ENCODE results near the gene GRM2. TPM values are rescaled to one million over a fixed set of nuclear protein-coding genes. Genes with fewer than 3 reads are reported as not detected.

GRM2 gene
- total RNA-seq, result 1 to 10 TPM in 1 of 6 donors, under 1 TPM in 4, not detected in 1; 0.10 to 1.0 (median 0.30) TPM

GRCh38 chr3:51706788-51707731 is at the start of gene GRM2:
Gene GRM2, plus strand, starts transcription at chr3:51707068. Its CDS starts 1,916 bp downstream, at chr3:51708984.
- TF ChIP-seq POLR2AphosphoS5 (IDR thresholded peaks at IDR 0.05) (no peak), CTCF (IDR thresholded peaks at IDR 0.05) (no peak), EP300 (IDR thresholded peaks at IDR 0.05) (no peak), POLR2A (IDR thresholded peaks at IDR 0.05) (no peak)
- ATAC-seq (ENCODE audit: low FRiP score in 2 of 2), result peak; percentile 70 to 88
- H3K4me1 ChIP-seq, result peaks cover 0 to 13% (median 6%) of the 10 kb centered on the region in 4 donors
- WGBS, 2 donors, result 16 to 32% methylated on average over 27 to 30 of the region's 69 CpGs
- DNase-seq, result peak; percentile 73 to 90
- H3K27me3 ChIP-seq, result no peaks in the 10 kb centered on the region
- H3K36me3 ChIP-seq, result peaks cover 0 to 34% (median 23%) of the 10 kb centered on the region in 4 donors
- H3K9me3 ChIP-seq, result no peaks in the 10 kb centered on the region
- H3K4me3 ChIP-seq, result peak within 1 kb of the TSS in 3 of 4 donors; percentile 21 to 39 (median 33)
- no peak within 1 kb of the TSS for H3K27ac ChIP-seq

- no peak for DNase-seq
Measured at GRCh38 chr3:51657234-51657633, 49.6 kb upstream of the GRM2 start.

DNA sequence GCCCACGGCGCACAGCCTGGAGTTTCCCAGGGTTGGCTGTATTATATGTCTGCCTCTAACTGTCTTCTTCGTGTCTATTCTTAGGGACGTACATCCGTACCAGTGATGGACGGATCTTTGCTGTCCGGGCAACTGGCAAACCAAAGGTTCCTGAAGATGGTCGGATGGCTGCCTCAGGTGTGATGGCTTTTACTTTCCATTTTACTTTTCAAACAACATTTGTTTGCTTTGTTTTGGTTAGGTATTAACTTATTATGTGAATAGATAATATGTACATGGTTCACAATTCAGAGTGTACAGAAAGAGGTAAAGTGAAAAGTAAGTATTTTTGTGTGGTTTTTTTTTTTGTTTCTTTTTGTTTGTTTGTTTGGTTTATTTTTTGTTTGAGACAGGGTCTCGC is 46.9 kb upstream of the GRM2 start:
- no peak overlapping the region for H3K27ac ChIP-seq
- DNase-seq (no peak), ATAC-seq (ENCODE audit: low FRiP score in 2 of 2) (no peak)
- TF ChIP-seq CTCF (IDR thresholded peaks at IDR 0.05) (no peak), EP300 (IDR thresholded peaks at IDR 0.05) (no peak), POLR2A (IDR thresholded peaks at IDR 0.05) (no peak), POLR2AphosphoS5 (IDR thresholded peaks at IDR 0.05) (no peak)
- peaks cover 15 to 92% (median 48%) of the 10 kb centered on the region in 4 donors for H3K36me3 ChIP-seq
- no peaks in the 10 kb centered on the region for H3K4me1 ChIP-seq
- H3K9me3 ChIP-seq, result no peaks in the 10 kb centered on the region
- H3K27me3 ChIP-seq, result no peaks in the 10 kb centered on the region
- WGBS, 2 donors, result 96 to 97% methylated on average over 9 of the region's 9 CpGs
- no peak overlapping the region for H3K4me3 ChIP-seq

More at GRCh38 chr3:51657234-51657633, 49.6 kb upstream of the GRM2 start:
- ATAC-seq (ENCODE audit: low FRiP score in 2 of 2), result no peak
- TF ChIP-seq CTCF (IDR thresholded peaks at IDR 0.05) (no peak), POLR2AphosphoS5 (IDR thresholded peaks at IDR 0.05) (no peak), POLR2A (IDR thresholded peaks at IDR 0.05) (no peak), EP300 (IDR thresholded peaks at IDR 0.05) (no peak)
- no peak overlapping the region for H3K27ac ChIP-seq
- WGBS, 2 donors, result 74 to 85% methylated on average over 3 of the region's 3 CpGs
- no peak overlapping the region for H3K4me3 ChIP-seq
- H3K27me3 ChIP-seq, result no peaks in the 10 kb centered on the region
- H3K4me1 ChIP-seq, result no peaks in the 10 kb centered on the region
- peaks cover 13 to 68% (median 38%) of the 10 kb centered on the region in 4 donors for H3K36me3 ChIP-seq
- H3K9me3 ChIP-seq, result no peaks in the 10 kb centered on the region

DNA sequence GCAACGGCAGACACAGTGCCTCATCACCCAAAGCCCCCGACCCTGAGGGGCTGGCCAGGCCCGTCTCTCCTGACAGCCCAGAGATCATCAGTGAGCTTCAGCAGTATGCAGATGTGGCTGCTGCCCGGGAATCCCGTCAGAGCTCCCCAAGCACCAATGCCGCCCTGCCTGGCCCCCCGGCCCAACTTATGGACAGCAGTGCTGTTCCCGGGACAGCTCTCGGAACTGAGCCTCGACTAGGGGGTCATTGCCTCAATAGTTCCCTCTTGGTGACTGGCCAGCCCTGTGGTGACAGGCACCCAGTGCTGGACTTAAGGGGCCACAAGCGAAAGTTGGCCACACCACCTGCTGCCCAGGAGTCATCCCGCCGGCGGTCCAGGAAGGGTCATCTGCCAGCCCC is 44.4 kb upstream of the GRM2 start:
- Histone ChIP-seq H3K27me3 (no peaks in the 10 kb centered on the region), H3K4me3 (no peak overlapping the region), H3K4me1 (no peaks in the 10 kb centered on the region), H3K9me3 (no peaks in the 10 kb centered on the region), H3K36me3 (peaks cover 15 to 75% (median 38%) of the 10 kb centered on the region in 4 donors), H3K27ac (no peak overlapping the region)
- 87 to 97% methylated on average over 3 to 14 of the region's 14 CpGs for WGBS, 2 donors
- ATAC-seq (ENCODE audit: low FRiP score in 2 of 2), result peak in 1 of 2 donors; percentile 62
- TF ChIP-seq EP300 (IDR thresholded peaks at IDR 0.05) (no peak), POLR2AphosphoS5 (IDR thresholded peaks at IDR 0.05) (no peak), POLR2A (IDR thresholded peaks at IDR 0.05) (no peak), CTCF (IDR thresholded peaks at IDR 0.05) (no peak)
- DNase-seq, result peak in 1 of 2 donors; percentile 63
